SJCRH30 (cell line): ENCODE measurements around the gene SOX30. TPM values are rescaled to one million over a fixed set of nuclear protein-coding genes. Genes with fewer than 3 reads are reported as not detected.

ENCODE experiments used
- DNase-seq, 2 experiments: peaks; one replicate each; pipeline ENCODE4 v3.0.0-alpha.2; 2015 to 2020
- H3K27ac ChIP-seq: fragments of 250-450 bp; sonication (Bioruptor Pico); 2 replicates; pipeline ENCODE4 v1.5.1; 2020; ENCODE audit warnings: mild to moderate bottlenecking, moderate library complexity
- H3K27me3 ChIP-seq: fragments of 250-450 bp; sonication (Bioruptor Pico); 2 replicates; pipeline ENCODE4 v1.5.1; 2020; ENCODE audit warnings: mild to moderate bottlenecking, moderate library complexity
- H3K36me3 ChIP-seq: fragments of 250-450 bp; sonication (Bioruptor Pico); 2 replicates; pipeline ENCODE4 v1.5.1; 2020; ENCODE audit warnings: mild to moderate bottlenecking, moderate library complexity
- H3K4me1 ChIP-seq: fragments of 250-450 bp; sonication (Bioruptor Pico); 2 replicates; pipeline ENCODE4 v1.5.1; 2020; ENCODE audit warnings: mild to moderate bottlenecking, moderate library complexity
- H3K4me3 ChIP-seq: fragments of 250-450 bp; sonication (Bioruptor Pico); 2 replicates; pipeline ENCODE4 v1.5.1; 2020; ENCODE audit warnings: mild to moderate bottlenecking, moderate library complexity
- H3K9me3 ChIP-seq: fragments of 250-450 bp; sonication (Bioruptor Pico); replicated peaks from 2 replicates; pipeline ENCODE4 v1.5.1; 2020; ENCODE audit warnings: mild to moderate bottlenecking, moderate library complexity
- total RNA-seq: library from RNA; depleted of rRNA; stranded (reverse); fragments of >200 nt; shearing (Covaris generic); gene quantifications from 2 replicates; pipeline ENCODE4 v1.2.3, GENCODE V29; 2014

SOX30 gene
- total RNA-seq, 1 experiment from 2014 or later: not detected

DNA sequence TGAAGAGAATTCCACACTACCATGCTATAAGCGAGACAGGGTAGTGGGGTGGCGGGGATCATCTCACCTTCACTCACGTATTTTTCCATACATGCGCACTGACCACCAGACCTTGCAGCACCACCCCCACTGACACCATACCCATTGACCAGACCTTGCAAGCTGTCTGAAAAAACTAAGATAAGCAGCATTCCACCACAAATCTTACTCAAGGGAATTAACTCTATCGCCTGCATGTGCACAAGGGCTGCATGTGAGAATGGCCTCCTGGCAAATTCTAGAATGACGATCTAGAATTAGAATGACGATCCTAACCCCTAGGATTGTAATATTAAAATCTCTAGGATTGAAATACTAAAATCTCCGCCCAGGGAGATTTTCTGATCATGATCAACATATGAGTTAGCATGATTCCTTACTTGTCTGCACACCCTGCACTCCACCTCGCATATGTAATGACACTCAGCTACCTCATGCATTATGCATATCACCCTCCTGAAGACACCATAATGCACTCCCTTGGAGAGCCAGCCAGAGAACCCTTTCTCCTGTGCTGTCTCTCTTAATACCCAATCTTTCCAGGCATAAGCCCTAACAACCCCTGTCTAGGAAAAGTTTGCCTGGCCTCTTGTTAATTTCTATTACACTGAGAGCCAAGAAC lies 11.7 kb downstream of the SOX30 start:
- Histone ChIP-seq H3K4me3 (no peak overlapping the region), H3K9me3 (no peaks in the 10 kb centered on the region), H3K4me1 (no peaks in the 10 kb centered on the region), H3K27ac (no peak overlapping the region), H3K27me3 (no peaks in the 10 kb centered on the region), H3K36me3 (no peaks in the 10 kb centered on the region)
- no peak for DNase-seq

DNA sequence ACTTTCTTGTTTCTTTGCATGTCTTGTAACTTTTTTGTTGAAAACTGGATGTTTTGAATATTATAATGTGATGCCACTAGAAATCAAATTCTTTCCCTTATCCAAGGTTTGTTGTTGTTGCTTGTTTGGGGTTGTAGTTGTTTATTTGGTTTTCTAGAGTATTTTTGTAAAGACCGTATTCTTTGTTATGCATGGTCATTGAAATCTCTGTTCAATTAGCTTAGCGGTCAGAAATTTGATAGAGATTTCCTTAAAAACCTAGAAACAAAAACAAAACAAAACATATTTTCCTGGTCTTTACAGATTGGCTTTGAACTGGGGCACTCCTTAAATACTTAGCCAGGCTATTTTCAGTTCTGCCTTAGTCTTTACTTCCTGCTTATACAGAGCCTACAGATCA lies 21.9 kb downstream of the SOX30 start:
- Histone ChIP-seq H3K4me3 (no peak overlapping the region), H3K27ac (no peak overlapping the region), H3K4me1 (0 out of 2 replicates have a peak, but pooled peaks cover 1% of the 10 kb centered on the region), H3K9me3 (no peaks in the 10 kb centered on the region; the same call in 1 of the 2 replicates), H3K36me3 (no peaks in the 10 kb centered on the region), H3K27me3 (no peaks in the 10 kb centered on the region)
- no peak for DNase-seq

DNA sequence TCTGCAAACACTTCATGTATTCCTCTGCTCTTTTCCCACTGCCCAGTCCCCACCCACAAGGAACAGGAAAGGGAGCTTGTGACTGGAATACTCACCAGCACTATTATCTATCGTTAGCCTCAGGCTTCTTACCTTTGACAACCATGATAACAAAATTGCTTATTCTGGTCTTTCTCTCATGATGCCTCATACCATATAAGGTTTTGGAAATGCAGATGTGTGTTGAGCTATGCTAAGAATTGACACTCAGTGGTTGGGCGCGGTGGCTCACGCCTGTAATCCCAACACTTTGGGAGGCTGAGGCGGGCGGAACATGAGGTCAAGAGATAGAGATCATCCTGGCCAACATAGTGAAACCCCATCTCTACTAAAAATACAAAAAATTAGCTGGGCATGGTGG lies 25.4 kb downstream of the SOX30 start:
- H3K9me3 ChIP-seq: peaks cover 4% of the 10 kb centered on the region; the same call in 1 of the 2 replicates
- DNase-seq: no peak
- H3K4me1 ChIP-seq: 0 out of 2 replicates have a peak, but pooled peaks cover 4% of the 10 kb centered on the region
- no peaks in the 10 kb centered on the region for H3K27me3 ChIP-seq
- no peaks in the 10 kb centered on the region for H3K36me3 ChIP-seq
- H3K27ac ChIP-seq: no peak overlapping the region
- H3K4me3 ChIP-seq: no peak overlapping the region

DNA sequence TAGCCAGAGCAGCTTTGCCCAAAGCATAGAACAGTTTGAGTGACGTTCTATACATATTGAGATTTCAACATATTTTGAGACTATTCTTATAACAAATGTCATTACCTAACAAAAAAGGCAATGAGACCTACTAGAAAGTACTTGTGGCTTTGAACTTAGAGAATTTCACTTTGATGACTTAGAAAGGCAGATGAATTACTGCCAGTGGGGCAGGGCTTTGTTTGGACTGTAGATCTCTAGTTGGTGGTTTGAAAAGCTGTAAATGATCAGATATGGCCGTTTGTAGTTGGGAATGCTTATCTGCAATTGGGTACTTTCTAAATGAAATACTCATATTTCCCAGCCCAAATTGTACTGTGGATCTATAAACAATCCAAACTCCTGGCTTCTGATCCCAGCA lies 28.1 kb downstream of the SOX30 start:
- no peak for DNase-seq
- Histone ChIP-seq H3K4me3 (no peak overlapping the region), H3K9me3 (peaks cover 9% of the 10 kb centered on the region; the same call in 1 of the 2 replicates), H3K4me1 (peaks cover 11% of the 10 kb centered on the region), H3K36me3 (no peaks in the 10 kb centered on the region), H3K27me3 (no peaks in the 10 kb centered on the region), H3K27ac (no peak overlapping the region)

DNA sequence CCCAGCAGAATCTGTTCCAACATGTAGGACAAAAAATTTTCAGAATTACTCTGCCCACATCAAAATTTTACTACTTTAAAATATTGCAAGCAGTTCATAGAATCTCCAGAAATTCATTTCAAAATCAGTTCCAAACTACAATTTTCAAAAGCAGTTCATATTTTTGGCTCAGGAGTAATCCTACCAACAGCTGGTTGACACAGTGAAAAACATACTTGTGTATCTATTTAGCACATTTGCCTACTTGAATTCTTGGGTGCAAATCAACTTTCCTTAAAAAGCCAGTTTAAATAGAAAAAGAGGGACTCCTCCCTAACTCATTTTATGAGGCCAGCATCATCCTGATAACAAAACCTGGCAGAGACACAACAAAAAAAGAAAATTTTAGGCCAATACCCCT lies 31.5 kb downstream of the SOX30 start:
- Histone ChIP-seq H3K4me1 (peaks cover 14% of the 10 kb centered on the region), H3K27ac (no peak overlapping the region), H3K27me3 (no peaks in the 10 kb centered on the region), H3K4me3 (no peak overlapping the region), H3K9me3 (peaks cover 12% of the 10 kb centered on the region; the same call in 1 of the 2 replicates), H3K36me3 (no peaks in the 10 kb centered on the region)
- no peak for DNase-seq

DNA sequence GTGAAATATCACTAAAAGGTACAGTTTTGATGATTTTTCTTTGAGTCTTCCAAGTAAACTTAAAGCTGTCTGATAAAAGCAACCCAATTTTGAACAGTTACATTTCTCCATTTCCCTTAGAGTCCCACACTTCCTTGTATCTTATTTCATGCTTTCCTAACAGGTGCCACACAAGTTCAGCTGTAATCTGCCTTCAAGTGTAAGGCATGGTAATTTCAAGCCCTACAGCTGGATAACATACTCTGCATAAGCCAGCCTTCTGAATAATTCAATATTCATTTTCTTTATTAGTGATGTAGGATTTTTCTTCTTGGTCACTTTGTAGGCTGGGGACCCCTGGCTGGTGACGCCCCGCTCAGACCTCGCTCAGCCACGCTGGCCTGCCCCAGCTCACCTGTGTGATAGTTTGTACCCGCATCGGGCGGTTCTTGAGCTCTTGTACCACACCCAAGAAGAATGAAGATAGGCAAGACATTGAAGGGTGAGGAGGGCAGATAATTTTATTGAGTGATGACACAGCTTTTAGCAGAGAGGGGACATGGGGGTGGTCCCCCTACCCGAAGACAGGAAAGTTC lies 34.0 kb downstream of the SOX30 start:
- Histone ChIP-seq H3K9me3 (peaks cover 12% of the 10 kb centered on the region; the same call in 1 of the 2 replicates), H3K27me3 (no peaks in the 10 kb centered on the region), H3K4me3 (no peak overlapping the region), H3K36me3 (no peaks in the 10 kb centered on the region), H3K27ac (no peak overlapping the region), H3K4me1 (peaks cover 20% of the 10 kb centered on the region)
- DNase-seq: peak in 1 of 2 experiments; percentile 60

DNA sequence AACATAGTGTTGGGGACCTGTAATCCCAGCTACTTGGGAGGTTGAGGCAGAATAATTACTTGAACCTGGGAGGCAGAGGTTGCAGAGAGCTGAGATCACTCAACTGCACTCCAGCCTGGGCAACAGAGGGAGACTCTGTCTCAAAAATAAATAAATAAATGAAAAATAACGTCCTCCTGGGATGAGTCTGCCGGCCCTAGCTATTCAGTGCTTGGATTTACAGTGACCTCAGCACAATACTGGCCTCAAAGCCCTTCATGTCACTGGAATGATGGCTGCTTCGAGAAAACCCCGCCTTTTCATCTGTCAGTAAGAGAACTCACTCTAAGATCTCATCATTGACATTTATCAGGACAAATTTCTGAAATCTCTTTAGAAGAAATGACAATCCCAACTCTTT lies 35.5 kb downstream of the SOX30 start:
- no peak overlapping the region for H3K4me3 ChIP-seq
- peaks cover 7% of the 10 kb centered on the region; the same call in 1 of the 2 replicates for H3K9me3 ChIP-seq
- no peak for DNase-seq
- no peaks in the 10 kb centered on the region for H3K27me3 ChIP-seq
- H3K27ac ChIP-seq: no peak overlapping the region
- no peaks in the 10 kb centered on the region for H3K36me3 ChIP-seq
- peaks cover 31% of the 10 kb centered on the region for H3K4me1 ChIP-seq

DNA sequence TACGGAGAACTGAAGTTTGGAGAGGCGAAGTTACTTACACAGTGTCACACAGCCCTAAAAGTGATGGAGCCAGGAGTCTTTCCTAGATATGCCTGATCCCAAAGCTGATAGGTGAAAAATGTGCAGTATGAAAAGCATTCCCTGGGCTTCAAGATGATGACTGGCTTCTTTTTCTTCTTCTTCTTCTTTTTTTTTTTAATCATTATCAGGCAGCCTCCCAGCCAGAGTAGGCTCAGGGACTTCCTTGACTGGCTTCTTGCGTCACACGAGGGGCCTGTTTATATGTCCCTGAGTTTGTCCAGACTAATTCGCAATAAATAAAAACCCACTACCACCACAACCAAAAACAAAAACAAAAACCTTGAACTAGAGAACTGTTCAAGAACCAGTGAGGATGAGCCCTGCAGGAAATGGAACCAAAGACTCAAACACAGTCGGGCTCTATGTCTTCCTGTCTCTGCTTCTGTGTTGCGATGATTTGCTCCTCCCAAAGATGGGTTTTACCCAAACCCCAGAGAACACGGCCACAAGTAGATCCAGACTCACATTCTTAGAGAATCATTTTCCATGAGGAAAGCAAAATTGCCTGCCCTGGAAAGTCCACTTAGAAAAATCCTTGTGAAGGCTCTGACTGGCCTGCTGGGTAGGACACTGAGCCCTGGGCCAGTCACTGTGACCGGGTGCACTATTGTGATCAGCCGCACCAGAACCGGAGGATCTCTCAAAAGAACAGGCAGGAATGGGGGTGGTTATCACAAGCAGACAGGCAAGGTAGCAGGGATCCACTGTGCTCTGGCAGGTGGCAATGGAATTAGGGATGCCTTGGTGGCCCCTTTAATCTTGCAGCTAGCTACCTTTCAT lies 38.6 kb downstream of the SOX30 start:
- peaks cover 2% of the 10 kb centered on the region for H3K9me3 ChIP-seq
- no peaks in the 10 kb centered on the region for H3K27me3 ChIP-seq
- no peak for DNase-seq
- H3K4me3 ChIP-seq: no peak overlapping the region
- peak overlapping the region; percentile 100 for H3K27ac ChIP-seq
- no peaks in the 10 kb centered on the region for H3K36me3 ChIP-seq
- H3K4me1 ChIP-seq: peaks cover 47% of the 10 kb centered on the region

DNA sequence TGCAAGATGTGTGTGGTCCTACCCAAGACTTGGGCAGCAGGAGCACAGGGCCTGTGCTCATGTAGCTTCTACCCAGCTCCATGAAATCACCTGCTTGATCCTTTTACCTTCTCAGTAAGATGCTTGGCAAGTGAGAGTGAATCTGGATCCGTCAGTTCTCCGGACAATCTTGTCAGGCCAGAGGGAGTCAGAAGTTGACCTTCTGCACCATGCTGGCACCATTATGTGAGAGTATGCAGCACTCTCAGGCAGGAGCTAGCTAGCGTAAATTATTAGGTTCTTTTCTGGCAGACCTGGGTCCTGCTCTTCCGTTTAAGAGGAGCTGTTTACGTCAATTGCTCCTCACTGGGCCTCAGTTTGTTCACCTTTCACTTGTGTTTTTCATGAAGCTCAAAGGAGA lies 39.7 kb downstream of the SOX30 start:
- H3K4me3 ChIP-seq: no peak overlapping the region
- DNase-seq: no peak
- H3K9me3 ChIP-seq: peaks cover 2% of the 10 kb centered on the region; the same call in 1 of the 2 replicates
- peak overlapping the region; percentile 100 for H3K27ac ChIP-seq
- peaks cover 44% of the 10 kb centered on the region for H3K4me1 ChIP-seq
- no peaks in the 10 kb centered on the region for H3K27me3 ChIP-seq
- no peaks in the 10 kb centered on the region for H3K36me3 ChIP-seq

DNA sequence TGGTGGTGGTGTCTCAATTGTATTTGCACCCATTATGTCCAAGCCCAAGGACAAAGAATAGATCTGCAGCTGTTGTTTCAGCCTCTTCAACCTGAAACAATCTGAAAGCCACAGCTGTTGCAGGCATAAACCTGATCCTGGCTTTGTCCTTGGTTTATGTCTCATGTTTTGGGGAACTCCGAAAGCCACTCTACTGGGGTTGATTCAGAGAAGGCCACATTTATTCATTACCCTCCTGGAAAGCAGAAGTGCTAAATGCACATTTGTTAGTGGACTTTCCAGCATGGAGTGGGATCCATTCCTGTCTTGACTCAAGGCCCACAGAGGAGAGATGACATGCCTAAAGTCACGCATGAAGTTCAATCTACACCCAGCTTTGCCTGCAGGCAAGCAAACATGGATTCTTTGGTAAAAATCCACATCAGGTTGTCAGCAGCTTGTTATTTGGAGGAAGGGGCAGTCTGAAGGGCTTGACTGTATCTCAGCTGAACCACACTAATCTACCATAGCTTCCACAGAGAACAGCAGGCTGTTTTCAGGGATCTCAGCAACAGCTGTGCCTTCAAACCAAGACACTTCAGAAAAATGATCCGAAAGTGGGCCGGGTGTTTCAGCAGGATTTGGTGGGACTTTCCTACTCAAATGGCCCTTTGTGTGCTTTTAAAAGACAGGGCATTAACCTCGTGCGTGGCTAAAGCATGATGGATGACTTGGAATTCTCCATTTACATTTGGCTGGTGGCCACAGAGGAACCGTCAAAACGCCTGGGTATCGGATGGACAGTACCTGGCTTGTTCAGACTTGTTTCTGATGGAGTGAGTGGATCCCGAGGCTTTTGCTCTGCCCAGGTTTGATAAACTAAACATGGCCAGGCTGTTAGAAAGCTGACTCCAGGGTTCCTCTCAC lies 40.4 kb downstream of the SOX30 start:
- DNase-seq: peak; percentile 95 to 99

DNA sequence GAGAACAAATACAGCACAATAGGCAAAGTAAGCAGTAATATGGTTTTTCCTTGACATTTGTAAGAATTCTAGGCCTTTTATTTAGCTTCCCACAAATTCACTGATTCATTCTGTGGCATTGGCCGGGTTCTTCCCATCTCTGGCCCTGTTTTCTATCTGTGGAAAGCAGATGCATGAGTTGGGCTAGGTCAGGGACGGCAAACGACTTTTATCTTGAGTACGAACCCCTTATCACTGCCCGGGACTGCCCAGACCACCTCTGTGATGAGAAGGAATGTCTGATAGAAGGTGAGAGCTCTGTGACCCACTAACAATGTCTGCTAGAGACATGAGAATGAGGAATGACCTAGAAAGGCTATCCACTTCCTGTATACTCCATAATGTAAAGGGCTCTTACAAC lies 41.2 kb downstream of the SOX30 start:
- H3K27me3 ChIP-seq: no peaks in the 10 kb centered on the region
- H3K36me3 ChIP-seq: no peaks in the 10 kb centered on the region
- H3K27ac ChIP-seq: peak overlapping the region; percentile 100
- no peaks in the 10 kb centered on the region; the same call in 1 of the 2 replicates for H3K9me3 ChIP-seq
- H3K4me3 ChIP-seq: no peak overlapping the region
- peaks cover 44% of the 10 kb centered on the region for H3K4me1 ChIP-seq
- DNase-seq: peak; percentile 63 to 82

More for the DNA sequence above, 40.4 kb downstream of the SOX30 start:
- Histone ChIP-seq H3K9me3 (no peaks in the 10 kb centered on the region; the same call in 1 of the 2 replicates), H3K4me3 (no peak overlapping the region), H3K4me1 (peaks cover 44% of the 10 kb centered on the region), H3K27me3 (no peaks in the 10 kb centered on the region), H3K36me3 (no peaks in the 10 kb centered on the region), H3K27ac (peak overlapping the region; percentile 100)

DNA sequence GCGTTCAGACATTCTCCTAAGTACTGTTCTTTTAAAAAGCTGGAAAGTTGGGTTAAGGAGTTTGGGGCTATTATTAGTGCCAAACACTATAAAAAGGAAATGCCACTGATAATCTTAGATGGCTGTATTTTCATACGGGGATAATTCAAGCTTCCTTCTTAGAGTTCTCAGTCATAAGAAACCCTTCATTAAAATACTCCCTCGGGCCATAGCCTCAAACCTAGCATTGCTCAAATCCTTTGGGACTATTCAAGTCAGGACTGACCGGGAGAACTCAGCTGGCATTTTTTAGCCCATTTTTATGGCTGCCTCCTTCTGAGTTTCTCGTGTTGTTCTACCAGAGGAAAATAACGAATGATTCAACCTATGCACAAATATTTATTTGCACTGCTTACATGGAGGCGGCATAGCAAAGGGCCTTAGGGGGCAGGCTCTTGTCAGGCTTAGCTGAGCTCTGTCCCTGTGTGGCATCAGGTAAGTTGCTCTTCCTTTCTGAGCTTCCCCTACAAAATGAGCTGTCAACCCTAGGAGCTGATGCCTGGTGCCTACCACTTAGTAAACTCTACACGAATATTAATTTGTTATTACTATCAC lies 43.2 kb downstream of the SOX30 start:
- Histone ChIP-seq H3K27ac (no peak overlapping the region; the same call in 1 of the 2 replicates), H3K9me3 (no peaks in the 10 kb centered on the region; the same call in 1 of the 2 replicates), H3K4me3 (no peak overlapping the region), H3K36me3 (no peaks in the 10 kb centered on the region), H3K27me3 (no peaks in the 10 kb centered on the region), H3K4me1 (peaks cover 42% of the 10 kb centered on the region)
- no peak for DNase-seq

DNA sequence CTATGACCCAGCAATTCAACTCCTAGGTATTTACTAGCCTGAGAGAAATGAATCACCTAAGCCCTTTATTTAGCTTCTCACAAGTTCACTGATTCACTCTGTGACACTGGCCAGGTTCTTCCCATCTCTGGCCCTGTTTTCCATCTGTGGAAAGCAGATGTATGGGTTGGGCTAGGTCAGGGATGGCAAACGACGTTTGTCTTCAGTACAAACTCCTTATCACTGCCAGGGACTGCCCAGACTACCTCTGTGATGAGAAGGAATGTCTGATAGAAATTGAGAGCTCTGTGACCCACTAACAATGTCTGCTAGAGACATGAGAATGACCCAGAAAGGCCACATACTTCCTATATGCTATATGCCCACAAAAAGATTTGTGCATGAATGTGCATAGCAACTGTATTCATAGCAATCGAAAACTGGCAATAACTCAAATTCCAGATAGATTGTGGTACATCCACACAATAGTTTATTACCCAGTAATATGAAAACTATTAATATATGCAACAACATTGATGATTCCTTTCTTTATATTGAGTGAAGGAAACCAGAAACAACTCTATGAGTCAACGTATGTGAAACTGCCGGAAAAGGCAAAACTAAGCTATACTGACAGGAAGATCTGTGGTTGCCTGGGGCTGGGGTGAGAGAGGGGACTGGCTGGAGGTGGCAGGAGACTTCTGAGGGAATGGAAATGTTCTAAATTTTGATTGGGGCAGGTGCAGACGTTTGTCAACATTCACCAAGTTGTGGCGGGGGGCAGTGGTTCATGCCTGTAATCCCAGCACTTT lies 44.7 kb downstream of the SOX30 start:
- Histone ChIP-seq H3K36me3 (no peaks in the 10 kb centered on the region), H3K4me1 (peaks cover 30% of the 10 kb centered on the region), H3K27ac (no peak overlapping the region), H3K4me3 (no peak overlapping the region), H3K27me3 (no peaks in the 10 kb centered on the region), H3K9me3 (no peaks in the 10 kb centered on the region; the same call in 1 of the 2 replicates)
- no peak for DNase-seq
